HG02623 (cell line): ENCODE results near the gene PGK2.
A peak's percentile ranks its signal among the peaks of the same experiment; 100 is the strongest.
"Not testable (repeated sequence)": the region's sequence is repeated elsewhere in the genome, so short reads cannot be mapped to it uniquely, and the experiment has no call there.

Experiments
- ATAC-seq: cut with Tn5 transposase; IDR thresholded peaks from one replicate; pipeline ENCODE4 v1.9.1; 2021; ENCODE audit warnings: moderate library complexity; ENCODE audit not compliant: unreplicated experiment

PGK2 gene

GRCh38 chr6:49787176-49787575, at the start of gene PGK2:
PGK2 (minus strand) TSS chr6:49787285; CDS start chr6:49787187, 98 bp downstream.
- no peak for ATAC-seq

- no peak for ATAC-seq
Observed at GRCh38 chr6:49835140-49835539, 48.1 kb upstream of the PGK2 start.

GRCh38 chr6:49833386-49833785, 46.3 kb upstream of the PGK2 start:
- ATAC-seq = no peak

GRCh38 chr6:49826743-49827406, 39.8 kb upstream of the PGK2 start:
- ATAC-seq = peak; percentile 93

GRCh38 chr6:49815166-49815565, 28.1 kb upstream of the PGK2 start:
- no peak for ATAC-seq

- ATAC-seq = no peak
Observed at GRCh38 chr6:49813248-49813647, 26.2 kb upstream of the PGK2 start.

- no peak for ATAC-seq
Observed at GRCh38 chr6:49806145-49806544, 19.1 kb upstream of the PGK2 start.

- ATAC-seq = no peak
Observed at GRCh38 chr6:49805246-49805645, 18.2 kb upstream of the PGK2 start.

GRCh38 chr6:49801525-49801924, 14.4 kb upstream of the PGK2 start:
- ATAC-seq = no peak

- no peak for ATAC-seq
Observed at GRCh38 chr6:49799090-49799489, 12.0 kb upstream of the PGK2 start.

- not testable (repeated sequence) for ATAC-seq
Observed at GRCh38 chr6:49796842-49797455, 9.9 kb upstream of the PGK2 start.

- ATAC-seq = no peak
Observed at GRCh38 chr6:49790341-49790740, 3.3 kb upstream of the PGK2 start.

GRCh38 chr6:49784272-49784671, 2.8 kb downstream of the PGK2 start:
- ATAC-seq = no peak

- ATAC-seq = no peak
Observed at GRCh38 chr6:49782725-49783124, 4.4 kb downstream of the PGK2 start.

- no peak for ATAC-seq
Observed at GRCh38 chr6:49782293-49782692, 4.8 kb downstream of the PGK2 start.

- no peak for ATAC-seq
Observed at GRCh38 chr6:49776444-49776843, 10.6 kb downstream of the PGK2 start.

- no peak for ATAC-seq
Observed at GRCh38 chr6:49775043-49775442, 12.0 kb downstream of the PGK2 start.

GRCh38 chr6:49772285-49772684, 14.8 kb downstream of the PGK2 start:
- ATAC-seq = no peak

GRCh38 chr6:49766762-49767161, 20.3 kb downstream of the PGK2 start:
- no peak for ATAC-seq

GRCh38 chr6:49764571-49765236, 22.4 kb downstream of the PGK2 start:
- ATAC-seq = no peak

- no peak for ATAC-seq
Observed at GRCh38 chr6:49744259-49744658, 42.8 kb downstream of the PGK2 start, which contains the start of gene CRISP3. CRISP3 (minus strand) TSS chr6:49744388; CDS start chr6:49744367, 21 bp downstream.

GRCh38 chr6:49743429-49743828, 43.7 kb downstream of the PGK2 start:
- ATAC-seq = no peak
